HL-60 (cell line): ENCODE results near the gene HNF4A.

Experiments used
- CTCF ChIP-seq: IDR thresholded peaks from one replicate; pipeline ENCODE4 v1.5.1; 2011; ENCODE audit warnings: low read length, control low read depth, inconsistent platforms; ENCODE audit not compliant: insufficient read depth
- GABPA ChIP-seq: IDR thresholded peaks from 2 replicates; pipeline ENCODE4 v1.6.1; 2012; ENCODE audit warnings: low read depth
- POLR2AphosphoS5 ChIP-seq: IDR thresholded peaks from 2 replicates; pipeline ENCODE4 v1.6.1; 2012; ENCODE audit warnings: low read depth
- REST ChIP-seq: IDR thresholded peaks from 2 replicates; pipeline ENCODE4 v1.6.1; 2012; ENCODE audit warnings: low read depth; ENCODE audit not compliant: insufficient replicate concordance

- TF ChIP-seq CTCF (no peak), GABPA (no peak), REST (no peak), POLR2AphosphoS5 (no peak)
Measured at GRCh38 chr20:44394702-44395460, 39.4 kb downstream of the HNF4A start.
